Vagina (tissue), 2 donors: ENCODE results near the gene ATP5ME.

Experiments
- POLR2A ChIP-seq, 2 donors: fragments of 450-650 bp; IDR thresholded peaks; one replicate each; pipeline ENCODE4 v1.6.1; 2017; ENCODE audit warnings: antibody characterized with exemption in 2 of 2, mild to moderate bottlenecking in 2 of 2, moderate library complexity in 2 of 2
- POLR2AphosphoS5 ChIP-seq, 2 donors: sonication (generic); formaldehyde crosslinking; IDR thresholded peaks; one replicate each; pipeline ENCODE4 v1.9.0; 2017; ENCODE audit warnings: antibody characterized with exemption in 2 of 2, mild to moderate bottlenecking in 2 of 2, low read depth in 1 of 2; ENCODE audit not compliant: insufficient read depth in 1 of 2
- TF ChIP-seq, protein P1 (sequence below), 3 experiments: fragments of 450-650 bp in 2 of 3; fragments of 200-600 bp in 1 of 3; sonication (generic) in 1 of 3; IDR thresholded peaks; one replicate each; pipeline ENCODE4 v1.5.1; 2017 to 2019; ENCODE audit warnings: antibody characterized with exemption in 3 of 3, mild to moderate bottlenecking in 2 of 3, moderate library complexity in 2 of 3

DNA sequence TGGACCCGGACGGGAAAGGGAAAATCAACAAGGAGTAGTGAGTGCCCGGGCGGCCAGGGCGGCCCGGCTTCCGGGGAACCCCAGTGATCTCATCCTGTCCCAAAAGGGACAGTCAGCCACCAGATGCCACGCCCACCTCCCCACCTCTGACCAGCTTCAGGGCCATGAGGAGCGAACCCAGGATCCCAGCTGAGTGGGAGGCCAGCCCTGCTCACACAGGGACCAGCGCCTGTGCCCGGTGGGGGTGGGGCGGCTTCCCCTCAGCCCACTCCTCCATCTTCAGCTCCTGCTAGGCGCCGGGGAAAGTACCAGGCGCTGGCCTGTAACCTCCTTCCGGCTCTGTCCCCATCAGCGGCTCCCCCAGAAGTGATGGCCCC, 6.5 kb upstream of the ATP5ME start:
- TF ChIP-seq, protein P1, sequence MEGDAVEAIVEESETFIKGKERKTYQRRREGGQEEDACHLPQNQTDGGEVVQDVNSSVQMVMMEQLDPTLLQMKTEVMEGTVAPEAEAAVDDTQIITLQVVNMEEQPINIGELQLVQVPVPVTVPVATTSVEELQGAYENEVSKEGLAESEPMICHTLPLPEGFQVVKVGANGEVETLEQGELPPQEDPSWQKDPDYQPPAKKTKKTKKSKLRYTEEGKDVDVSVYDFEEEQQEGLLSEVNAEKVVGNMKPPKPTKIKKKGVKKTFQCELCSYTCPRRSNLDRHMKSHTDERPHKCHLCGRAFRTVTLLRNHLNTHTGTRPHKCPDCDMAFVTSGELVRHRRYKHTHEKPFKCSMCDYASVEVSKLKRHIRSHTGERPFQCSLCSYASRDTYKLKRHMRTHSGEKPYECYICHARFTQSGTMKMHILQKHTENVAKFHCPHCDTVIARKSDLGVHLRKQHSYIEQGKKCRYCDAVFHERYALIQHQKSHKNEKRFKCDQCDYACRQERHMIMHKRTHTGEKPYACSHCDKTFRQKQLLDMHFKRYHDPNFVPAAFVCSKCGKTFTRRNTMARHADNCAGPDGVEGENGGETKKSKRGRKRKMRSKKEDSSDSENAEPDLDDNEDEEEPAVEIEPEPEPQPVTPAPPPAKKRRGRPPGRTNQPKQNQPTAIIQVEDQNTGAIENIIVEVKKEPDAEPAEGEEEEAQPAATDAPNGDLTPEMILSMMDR (IDR thresholded peaks at IDR 0.05) = no peak
- TF ChIP-seq POLR2A (IDR thresholded peaks at IDR 0.05) = no peak
- no peak for TF ChIP-seq POLR2AphosphoS5 (IDR thresholded peaks at IDR 0.05; ENCODE audit: insufficient read depth in 1 of 2, low read depth in 1 of 2)
